Measurements from ENCODE around the gene STEEP1.

The STEEP1 gene

DNA sequence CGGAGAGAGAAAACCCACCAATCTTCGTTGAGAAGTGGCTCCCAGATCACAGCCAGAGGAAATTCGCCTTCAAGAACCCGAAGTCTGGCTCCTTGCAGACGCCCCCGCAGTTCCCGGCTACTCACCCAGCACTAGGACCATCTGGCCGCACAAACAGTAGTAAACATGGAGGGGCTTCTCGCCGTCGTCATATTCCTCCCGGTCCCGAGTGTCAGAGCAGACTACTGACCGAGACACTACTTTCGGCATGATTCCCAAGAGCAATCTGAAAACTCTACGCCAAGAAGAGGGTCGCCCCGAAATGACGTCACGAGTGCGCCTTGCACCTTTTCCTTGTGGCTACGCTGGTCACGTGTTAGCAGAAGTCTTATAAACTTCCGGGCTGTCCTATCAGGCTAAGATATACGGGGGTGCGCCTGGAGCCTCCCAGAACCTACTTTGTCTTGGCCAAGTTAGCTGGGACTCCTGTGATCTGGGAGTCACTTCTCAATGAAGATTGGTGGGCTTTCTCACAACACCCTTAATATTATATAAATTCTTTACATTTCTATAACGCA, at the start of gene STEEP1:
STEEP1 (minus strand) TSS at position 303 of the 557 bp plus-strand sequence; CDS start at position 249, 54 bp downstream.
- peak; percentile 50 to 68 (median 54) for DNase-seq (ENCODE audit: low read depth in 2 of 3, low spot score in 2 of 3)

DNA sequence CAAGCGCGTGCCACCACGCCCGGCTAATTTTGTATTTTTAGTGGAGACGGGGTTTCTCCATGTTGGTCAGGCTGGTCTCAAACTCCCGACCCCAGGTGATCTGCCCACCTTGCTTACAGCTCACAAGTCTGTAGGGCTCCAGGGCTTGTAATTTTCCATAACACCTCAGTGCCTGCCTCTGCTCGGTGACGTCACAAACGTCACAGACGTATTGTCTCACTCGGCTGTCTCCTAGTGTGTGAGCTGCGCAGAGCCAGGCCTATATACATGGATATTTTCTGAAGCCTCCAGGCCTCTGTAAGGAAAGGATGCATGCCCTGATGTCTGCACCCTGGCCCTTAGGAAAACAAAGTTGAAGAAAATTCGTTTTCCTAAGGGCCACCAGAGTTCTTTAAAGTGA, 49.6 kb upstream of the STEEP1 start:
- DNase-seq (ENCODE audit: low read depth in 2 of 3, low spot score in 2 of 3): no peak

DNA sequence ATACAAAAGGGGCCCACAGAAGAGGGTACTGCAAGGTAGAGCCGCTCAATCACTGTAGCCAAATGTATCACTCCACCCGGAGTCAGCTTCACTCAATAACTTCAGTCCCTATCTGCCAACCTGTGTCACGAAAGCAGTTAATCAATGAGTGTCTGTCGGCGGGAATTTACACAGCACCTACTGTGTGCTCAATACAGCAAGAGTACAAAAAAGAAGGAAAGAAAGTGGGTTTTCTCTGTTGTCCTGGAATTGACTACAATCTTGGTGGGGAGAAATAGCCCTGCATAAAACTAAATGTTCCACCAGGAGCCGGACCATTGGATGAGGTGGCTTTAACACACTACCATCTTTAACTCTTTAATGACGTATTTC, 41.8 kb upstream of the STEEP1 start:
- DNase-seq (ENCODE audit: low read depth in 2 of 3, low spot score in 2 of 3): no peak

DNA sequence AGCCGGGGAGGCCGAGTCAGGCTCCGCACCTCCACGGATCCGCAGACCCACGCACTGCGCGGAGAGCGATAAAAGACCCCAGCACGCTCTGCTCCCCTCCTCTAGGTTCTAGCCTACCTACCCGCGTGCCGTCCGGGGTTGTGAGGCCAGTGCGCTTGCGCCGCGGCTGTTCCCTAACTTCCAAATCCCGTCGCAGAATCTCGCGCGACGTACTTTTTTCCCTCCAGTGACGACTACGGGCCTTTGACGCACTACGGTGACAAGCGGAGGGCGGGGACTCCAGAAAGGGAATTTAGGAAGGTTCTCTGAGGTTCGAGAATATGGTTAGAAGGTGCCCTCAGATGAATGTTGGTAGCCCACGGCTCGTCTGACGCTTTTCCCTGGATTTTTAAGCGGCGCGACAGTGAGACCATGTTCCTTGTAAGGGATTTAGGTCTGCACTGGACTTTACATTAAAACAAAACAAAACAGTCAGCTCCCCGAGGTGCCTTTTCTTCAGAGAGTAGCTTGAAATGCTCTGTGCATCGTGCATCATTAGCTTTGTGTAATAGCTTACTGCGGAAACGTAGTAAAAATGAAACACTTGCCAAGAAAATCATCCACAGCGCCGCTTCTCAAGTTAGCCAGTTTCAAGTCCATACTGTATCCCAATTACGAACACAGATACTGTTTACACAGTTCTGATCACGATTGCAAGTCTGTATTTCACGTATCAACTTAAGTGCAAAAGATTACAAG, 41.2 kb upstream of the STEEP1 start, which contains the start of gene NKRF:
NKRF (minus strand) TSS at position 145 of the 738 bp plus-strand sequence.
- peak; percentile 62 to 71 (median 67) for DNase-seq (ENCODE audit: low read depth in 2 of 3, low spot score in 2 of 3)

DNA sequence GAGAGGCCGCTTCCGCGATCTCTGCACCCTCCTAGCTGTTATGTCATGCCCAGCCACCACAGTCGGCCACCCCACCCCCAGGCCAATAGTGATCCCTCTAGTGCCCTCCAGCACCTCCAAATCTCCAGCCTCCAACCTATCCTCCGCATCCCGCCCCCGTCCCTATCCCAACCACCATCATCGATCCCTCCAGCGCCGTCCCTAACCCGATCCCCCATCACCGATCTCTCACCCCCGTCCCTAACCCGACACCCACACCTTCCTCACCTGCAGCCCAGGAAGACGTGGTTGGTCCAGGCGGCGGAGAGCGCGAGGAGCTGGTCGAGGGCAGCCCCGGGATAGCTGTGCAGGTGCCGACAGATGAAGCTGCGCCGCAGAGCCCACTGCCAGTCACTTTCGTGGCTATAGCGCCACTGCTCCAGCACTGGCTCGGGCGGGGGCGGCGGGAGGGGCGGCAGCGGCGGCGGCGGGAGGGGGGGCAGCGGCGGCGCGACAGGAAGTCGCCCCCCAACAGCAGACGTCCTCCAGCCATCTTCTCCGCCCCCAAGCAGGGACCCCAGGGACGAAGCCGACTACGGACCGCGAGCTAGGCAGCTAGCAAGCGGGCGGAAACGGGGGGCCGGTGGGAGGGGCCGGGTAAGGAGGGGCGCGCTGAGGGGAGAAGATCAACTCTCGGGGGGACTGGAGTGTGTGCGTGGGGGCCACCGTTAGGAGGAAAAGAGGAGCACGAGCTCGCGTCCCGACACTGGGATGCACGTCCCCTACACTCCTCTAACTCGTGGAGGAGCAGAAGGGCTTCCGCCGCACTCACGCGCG, 40.5 kb upstream of the STEEP1 start:
- DNase-seq (ENCODE audit: low read depth in 2 of 3, low spot score in 2 of 3): no peak

DNA sequence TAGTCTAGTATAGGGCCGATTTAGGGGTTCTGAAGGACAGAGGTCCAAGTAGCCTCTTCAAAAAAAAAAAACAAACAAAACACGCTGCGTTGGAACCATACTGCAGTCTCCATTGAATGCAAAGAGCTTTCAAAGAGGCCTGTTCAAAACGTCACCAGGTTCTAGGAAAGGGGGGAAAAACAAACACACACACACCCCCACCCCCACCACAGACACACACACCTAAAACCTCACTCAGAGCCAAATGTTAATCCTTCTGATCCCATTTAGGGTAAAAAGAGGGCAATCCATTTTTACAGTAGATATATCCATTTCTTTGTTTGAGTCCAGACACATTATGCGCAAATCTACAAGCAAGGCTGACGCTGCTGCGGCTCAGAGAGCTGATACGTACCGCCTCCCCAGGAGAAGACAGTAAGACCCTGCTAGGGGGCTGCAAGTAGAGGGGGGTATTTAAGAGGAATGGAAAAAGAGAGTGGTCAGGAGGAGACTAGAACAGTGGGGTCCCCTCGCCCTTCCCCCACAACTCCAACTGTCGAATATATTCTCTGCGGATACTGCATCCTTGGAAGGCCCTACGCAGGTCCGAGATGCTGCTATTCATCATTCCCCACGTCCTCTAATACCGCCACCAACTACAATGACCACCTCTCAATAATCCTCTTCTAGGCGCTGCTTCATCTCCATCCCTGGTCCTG, 39.7 kb upstream of the STEEP1 start:
- no peak for DNase-seq (ENCODE audit: low read depth in 2 of 3, low spot score in 2 of 3)

DNA sequence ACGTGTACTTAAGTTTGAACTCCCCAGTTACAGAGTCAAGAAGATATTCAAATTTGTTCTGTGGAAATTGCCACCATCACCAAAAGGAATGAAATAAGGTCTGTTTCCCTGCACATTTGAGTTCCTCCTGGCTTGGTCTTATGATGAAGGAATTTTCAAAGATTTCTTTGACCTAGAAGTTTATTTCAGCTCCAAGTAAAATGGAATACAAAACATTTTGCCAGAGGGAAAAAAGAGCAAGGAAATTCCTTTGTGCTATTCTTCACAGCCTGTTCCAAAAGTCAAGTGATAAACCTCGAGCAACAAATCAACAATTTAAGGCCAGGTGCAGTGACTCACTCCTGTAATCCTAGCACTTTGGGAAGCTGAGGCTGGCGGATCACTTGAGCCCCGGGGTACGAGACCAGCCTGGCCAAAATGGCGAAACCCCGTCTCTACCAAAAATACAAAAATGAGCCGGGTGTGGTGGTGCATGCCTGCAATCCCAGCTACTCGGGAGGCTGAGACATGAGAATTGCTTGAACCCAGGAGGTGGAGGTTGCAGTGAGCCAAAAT, 37.6 kb upstream of the STEEP1 start:
- DNase-seq (ENCODE audit: low read depth in 2 of 3, low spot score in 2 of 3): no peak

DNA sequence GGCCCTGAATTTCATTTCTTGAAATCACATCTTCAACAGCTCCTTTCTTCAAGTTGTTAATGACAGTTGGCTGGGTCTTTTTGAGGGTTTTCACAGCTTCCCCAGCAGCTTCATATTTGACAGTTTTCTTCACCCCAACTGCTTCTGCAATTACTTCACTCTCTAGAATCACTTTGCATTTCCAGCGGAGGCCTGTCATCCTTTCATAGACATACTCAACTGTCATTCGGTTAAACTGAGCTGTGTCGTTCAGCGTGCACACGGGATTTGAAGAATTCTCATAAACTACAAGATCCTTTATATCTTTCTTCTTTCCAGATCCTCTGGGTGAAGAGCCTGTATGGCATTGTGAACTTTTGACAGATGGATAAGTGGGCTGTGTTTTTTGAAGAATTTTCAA, 24.6 kb upstream of the STEEP1 start:
- DNase-seq (ENCODE audit: low read depth in 2 of 3, low spot score in 2 of 3): no peak

DNA sequence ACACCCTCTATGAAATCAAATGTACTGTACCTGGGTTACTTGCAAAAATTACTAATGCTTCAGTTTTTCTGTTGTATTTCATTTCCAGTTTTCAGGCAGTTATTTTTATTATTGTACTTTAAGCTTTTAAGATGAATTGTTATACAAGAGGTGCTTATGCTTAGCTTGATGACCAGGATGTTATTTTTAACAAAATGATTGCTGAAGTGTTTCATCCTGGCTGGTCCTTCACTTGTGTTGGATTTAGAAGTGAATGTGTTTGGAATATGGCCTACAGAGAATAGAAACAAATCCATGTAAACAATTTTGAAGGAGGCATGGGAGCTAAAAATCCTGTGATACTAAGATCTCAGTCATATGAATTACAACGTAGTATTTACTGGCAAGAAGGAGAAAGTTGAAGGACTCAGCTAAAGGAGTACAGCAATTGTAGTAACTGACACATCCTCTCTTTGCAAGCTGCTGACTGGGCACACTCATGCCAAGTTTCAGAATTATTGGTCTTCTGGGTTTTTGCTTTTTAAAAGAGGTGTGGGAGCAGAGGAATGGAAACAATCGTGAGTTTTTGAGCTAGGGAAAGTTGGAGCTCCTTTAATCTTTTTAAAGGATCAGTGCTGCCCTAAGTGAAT, 18.3 kb upstream of the STEEP1 start:
- DNase-seq (ENCODE audit: low read depth in 2 of 3, low spot score in 2 of 3): no peak

DNA sequence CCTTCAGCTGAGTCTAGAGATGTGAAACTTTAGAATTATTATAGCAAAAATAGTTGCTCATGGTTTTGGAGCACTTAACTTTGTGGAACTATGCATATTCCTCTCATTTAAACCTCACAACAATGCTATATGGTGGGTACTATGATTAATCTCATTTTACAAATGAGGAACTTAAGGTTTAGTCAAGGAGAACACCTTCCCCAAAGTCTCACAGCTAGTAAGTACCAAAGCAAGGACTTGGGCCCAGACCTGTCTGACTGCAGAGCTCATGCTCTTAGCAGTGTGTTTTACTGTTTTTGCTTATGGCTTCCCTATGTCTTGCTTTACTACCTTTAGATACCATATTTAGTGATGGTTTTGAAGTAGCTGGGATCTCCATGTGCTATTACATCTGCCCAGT, 14.2 kb upstream of the STEEP1 start:
- no peak for DNase-seq (ENCODE audit: low read depth in 2 of 3, low spot score in 2 of 3)

DNA sequence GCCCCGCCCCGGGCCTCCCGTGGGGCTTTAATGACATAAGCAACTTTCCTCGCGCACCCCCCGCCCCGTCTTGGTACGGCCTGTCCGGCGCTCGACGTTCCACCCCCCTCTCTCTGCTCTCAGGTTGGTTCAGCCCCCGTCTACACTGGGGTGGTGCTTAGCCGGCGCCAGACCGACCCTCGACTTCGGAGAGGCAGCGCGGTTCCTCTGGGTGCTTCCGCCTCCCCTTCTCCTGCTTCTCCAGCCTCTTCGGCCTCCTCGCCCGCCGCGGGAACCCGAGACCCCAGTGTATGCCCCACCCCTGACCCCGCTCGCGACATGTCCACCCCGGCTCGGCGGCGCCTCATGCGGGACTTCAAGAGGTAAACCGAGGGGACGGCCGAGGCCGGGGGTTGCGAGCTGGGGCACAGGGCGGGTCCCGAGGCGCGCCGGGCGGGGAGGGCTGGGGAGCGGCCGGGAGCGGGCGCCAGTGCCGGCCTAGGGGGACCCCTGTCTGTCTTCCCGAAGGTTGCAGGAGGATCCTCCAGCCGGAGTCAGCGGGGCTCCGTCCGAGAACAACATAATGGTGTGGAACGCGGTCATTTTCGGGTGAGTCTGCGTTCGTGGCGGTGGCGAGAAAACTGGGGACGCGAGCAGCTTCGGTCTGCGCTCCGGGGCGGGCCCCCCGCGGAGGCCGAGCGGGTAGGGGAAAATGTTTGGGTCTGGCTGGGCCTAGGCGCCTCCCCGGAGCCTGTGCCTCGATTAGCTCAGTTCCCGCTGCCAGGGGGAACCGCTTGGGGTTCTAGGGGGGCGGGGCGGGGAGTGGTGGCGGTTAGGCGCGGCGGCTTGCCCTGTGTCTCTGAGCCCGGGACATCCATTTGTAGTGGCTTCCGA, 9.4 kb upstream of the STEEP1 start, which contains the start of gene UBE2A:
UBE2A (plus strand) TSS at position 170 of the 873 bp plus-strand sequence; CDS start at position 319, 149 bp downstream.
- DNase-seq (ENCODE audit: low read depth in 2 of 3, low spot score in 2 of 3): peak; percentile 38 to 70 (median 66)

DNA sequence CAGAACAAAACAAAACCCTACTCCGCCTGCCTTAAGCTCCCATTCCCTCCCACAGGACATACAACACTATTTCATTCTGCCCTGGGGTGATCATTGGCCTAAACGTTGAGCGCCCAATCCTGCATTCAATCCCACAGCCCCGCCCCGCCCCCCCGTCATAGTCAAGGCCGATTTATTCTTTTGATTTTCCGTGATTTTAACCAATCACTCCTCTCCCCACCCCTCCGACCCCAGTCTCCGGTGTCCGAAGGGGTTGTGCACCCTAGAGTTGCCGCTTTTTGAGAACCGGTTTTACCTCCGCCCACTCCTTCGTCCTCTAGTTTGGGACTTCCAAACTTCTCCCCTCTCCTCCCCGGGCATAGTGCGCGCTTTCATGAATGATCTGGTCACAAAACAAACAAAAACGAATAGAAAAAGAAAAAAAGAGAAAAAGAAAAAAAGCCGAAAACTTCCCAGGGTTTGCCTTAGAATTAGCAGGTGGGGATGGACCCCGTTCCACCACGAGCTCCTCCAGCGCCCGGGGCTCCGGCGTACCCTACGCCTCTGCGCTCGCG, 8.7 kb upstream of the STEEP1 start:
- DNase-seq (ENCODE audit: low read depth in 2 of 3, low spot score in 2 of 3): no peak

DNA sequence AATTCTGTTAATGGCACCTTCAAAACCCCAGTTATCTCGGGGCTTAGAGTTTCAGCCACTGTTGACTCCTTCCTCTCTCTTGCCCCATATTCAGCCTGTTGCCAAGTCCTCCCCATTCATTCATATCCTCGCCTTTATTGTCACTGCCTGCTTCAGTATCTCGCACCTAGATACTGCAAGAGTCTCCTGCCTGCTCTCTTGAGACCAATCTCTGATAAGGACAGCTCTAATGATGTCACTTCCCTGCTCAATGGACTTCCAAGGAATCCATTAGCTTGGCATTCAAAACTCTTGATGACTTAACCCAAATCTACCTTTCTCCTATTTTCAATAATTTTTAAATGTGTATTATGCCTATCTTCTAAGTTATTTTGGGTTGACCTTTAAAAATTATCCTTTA, 8.0 kb upstream of the STEEP1 start:
- no peak for DNase-seq (ENCODE audit: low read depth in 2 of 3, low spot score in 2 of 3)

DNA sequence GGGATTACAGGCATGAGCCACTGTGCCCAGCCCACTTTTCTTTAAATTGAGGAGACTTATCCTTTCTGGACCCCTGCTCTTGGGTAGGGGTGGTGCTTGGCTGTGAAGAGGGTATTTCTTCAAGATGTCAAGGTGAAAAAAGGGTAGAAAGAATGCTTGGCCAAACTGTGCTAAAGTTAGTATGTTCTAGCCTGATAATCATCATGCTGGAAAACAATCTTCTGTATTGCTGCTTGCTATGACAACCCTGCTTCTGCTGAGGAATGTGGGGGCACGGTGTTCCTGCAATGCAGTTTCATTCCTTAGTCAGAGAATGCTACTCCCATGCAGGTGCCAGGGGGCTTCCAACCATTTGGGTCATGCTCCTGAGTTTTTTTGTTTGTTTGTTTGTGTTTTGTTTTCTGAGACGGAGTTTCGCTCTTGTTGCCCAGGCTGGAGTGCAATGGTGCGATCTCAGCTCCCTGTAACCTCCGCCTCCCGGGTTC, 5.2 kb upstream of the STEEP1 start:
- DNase-seq (ENCODE audit: low read depth in 2 of 3, low spot score in 2 of 3): no peak

DNA sequence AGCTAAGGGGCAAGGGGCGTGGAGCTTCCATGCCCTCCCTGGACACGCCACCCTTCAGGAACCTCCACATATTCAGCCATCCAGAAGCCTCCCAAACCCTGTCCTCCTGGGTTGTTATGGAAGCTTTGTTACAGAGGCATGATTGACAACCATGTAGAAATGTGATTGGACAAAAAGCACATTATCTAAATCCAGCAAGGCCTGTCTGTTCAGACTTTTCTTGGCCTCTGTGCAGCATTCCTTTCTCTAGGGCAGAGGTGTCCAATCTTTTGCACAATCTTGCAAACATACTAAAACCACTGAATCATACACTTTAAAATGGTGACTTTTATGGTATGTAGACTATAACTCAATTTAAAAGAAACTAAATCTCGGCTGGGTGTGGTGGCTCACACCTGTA, 12.7 kb downstream of the STEEP1 start:
- no peak for DNase-seq (ENCODE audit: low read depth in 2 of 3, low spot score in 2 of 3)

DNA sequence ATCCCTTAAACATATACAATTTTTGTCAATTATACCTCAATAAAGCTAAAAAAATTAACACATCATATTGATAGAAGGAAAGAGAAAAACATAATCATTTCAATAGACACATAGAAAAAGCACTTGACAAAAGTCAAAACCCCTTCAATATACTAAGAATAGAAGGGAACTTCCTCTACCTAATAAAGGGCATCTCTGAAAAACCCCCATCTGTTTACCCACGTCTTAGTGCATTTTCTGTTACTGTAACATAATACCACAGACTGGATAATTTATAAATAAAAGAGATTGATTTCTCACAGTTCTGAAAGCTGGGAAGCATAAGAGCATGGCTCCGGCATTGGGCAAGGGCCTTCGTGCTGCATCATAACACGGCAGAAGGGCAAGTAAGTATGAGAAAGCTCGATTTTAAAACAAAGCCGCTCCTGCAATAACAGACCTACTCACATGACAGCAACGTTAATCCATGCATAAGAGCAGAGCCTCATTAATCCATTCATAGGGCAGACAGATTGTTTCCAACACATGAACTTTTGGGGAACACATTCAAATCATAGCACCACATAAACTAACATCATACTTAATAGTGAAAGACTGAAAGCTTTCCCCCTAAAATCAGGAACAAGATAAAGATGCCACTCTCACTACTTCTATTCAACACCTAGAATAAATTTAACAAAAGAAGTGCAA, 15.7 kb downstream of the STEEP1 start:
- no peak for DNase-seq (ENCODE audit: low read depth in 2 of 3, low spot score in 2 of 3)

DNA sequence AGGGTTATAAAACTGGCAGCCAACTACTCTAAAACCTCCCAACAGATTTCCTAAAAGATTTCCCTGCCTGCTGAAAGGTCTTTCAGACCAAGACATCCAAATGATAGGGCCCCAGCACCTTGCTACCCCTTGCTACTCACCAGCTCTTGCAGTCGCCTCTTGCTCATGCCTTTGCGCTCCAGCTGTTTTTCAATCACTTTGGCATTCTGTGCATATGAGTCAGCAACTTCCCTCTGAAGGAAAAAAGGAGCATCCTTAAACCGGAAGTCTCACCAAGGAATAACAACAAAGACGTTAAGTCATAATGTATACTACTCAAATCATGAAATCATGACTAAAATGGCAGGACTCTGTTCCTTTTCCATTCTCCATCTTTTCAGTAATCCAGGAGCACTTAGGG, 24.0 kb downstream of the STEEP1 start:
- no peak for DNase-seq (ENCODE audit: low read depth in 2 of 3, low spot score in 2 of 3)

DNA sequence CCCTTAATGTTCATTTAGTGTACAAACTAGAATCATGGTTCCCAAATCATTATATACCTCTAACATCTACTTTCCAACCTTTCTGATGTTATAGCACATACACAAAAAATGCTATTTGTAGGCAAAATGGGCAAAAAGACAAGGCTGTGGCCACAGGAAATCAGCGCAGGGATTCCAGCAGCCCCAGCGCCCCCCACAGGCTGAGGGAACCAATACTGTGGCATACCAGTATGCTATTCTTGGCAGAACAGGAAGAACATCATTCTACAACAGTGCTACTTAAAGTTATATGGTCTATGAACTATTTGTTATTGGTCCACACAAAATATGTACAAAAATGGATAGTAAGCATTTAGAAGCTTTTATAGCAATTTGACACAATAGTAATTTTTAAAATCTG, 25.3 kb downstream of the STEEP1 start:
- no peak for DNase-seq (ENCODE audit: low read depth in 2 of 3, low spot score in 2 of 3)

DNA sequence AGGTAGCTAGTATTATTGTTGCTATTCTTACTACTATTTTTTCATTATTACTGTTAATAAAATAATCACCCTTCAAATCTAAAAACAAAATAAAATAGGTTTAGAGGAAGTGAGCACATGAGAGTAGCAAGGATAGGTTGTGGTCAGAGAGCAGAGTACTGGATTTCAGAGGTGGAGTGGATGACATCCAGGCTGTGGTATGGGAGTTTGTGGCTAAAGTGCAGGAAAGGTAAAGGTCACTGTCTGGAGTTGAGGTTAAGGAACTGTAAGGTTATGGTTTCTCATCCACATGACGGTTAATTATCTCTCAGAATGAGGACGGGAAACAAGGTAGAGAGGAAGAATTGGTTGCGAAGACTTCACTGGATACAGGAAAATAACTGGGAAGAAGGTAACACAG, 27.7 kb downstream of the STEEP1 start:
- DNase-seq (ENCODE audit: low read depth in 2 of 3, low spot score in 2 of 3): no peak
